AG08395 (cell line): ENCODE measurements around the gene MYO5C.

ENCODE experiments used
- DNase-seq: peaks from one replicate; pipeline ENCODE4 v3.0.0; 2012; ENCODE audit warnings: mixed read lengths, low spot score

MYO5C gene

GRCh38 chr15:52295421-52296001, at the start of gene MYO5C:
Gene MYO5C, minus strand, starts transcription at chr15:52295804. Its CDS starts 168 bp downstream, at chr15:52295636.
- no peak for DNase-seq

- no peak for DNase-seq
These were observed 49.0 kb upstream of the MYO5C start for GRCh38 chr15:52344592-52344991.

GRCh38 chr15:52343831-52344230, 48.2 kb upstream of the MYO5C start:
- peak; percentile 11 for DNase-seq

GRCh38 chr15:52340093-52340492, 44.5 kb upstream of the MYO5C start:
- DNase-seq: no peak

- DNase-seq: no peak
These were observed 43.3 kb upstream of the MYO5C start for GRCh38 chr15:52338891-52339290.

GRCh38 chr15:52338058-52338457, 42.5 kb upstream of the MYO5C start:
- no peak for DNase-seq

GRCh38 chr15:52337198-52337853, 41.7 kb upstream of the MYO5C start:
- DNase-seq: peak; percentile 76

- no peak for DNase-seq
These were observed 40.9 kb upstream of the MYO5C start for GRCh38 chr15:52336529-52336928.

GRCh38 chr15:52334491-52335160, 39.0 kb upstream of the MYO5C start:
- peak; percentile 36 for DNase-seq

- DNase-seq: peak; percentile 58
These were observed 36.1 kb upstream of the MYO5C start for GRCh38 chr15:52331490-52332240.

- no peak for DNase-seq
These were observed 34.4 kb upstream of the MYO5C start for GRCh38 chr15:52329987-52330386.

- no peak for DNase-seq
These were observed 33.5 kb upstream of the MYO5C start for GRCh38 chr15:52329150-52329549.

- no peak for DNase-seq
These were observed 33.1 kb upstream of the MYO5C start for GRCh38 chr15:52328680-52329079.

GRCh38 chr15:52326756-52327155, 31.2 kb upstream of the MYO5C start:
- peak; percentile 50 for DNase-seq

- DNase-seq: no peak
These were observed 28.5 kb upstream of the MYO5C start for GRCh38 chr15:52324109-52324508.

- DNase-seq: no peak
These were observed 23.3 kb upstream of the MYO5C start for GRCh38 chr15:52318729-52319500.

- no peak for DNase-seq
These were observed 22.1 kb upstream of the MYO5C start for GRCh38 chr15:52317688-52318087.

GRCh38 chr15:52317022-52317421, 21.4 kb upstream of the MYO5C start:
- no peak for DNase-seq

GRCh38 chr15:52309154-52309548, 13.5 kb upstream of the MYO5C start:
- DNase-seq: no peak

- DNase-seq: no peak
These were observed 13.0 kb upstream of the MYO5C start for GRCh38 chr15:52308446-52309153.

- DNase-seq: no peak
These were observed 12.2 kb upstream of the MYO5C start for GRCh38 chr15:52307847-52308246.
